ENCODE data around the gene VWA5B1. TPM values are rescaled to one million over a fixed set of nuclear protein-coding genes. Genes with fewer than 3 reads are reported as not detected.

VWA5B1 gene
- total and polyA plus RNA-seq, 10 of the 15 experiments (the other 5 are each of a cell fraction or from before 2014, with no cell fraction given): under 0.01 to 0.05 (median 0.01) TPM; not detected in 7

DNA sequence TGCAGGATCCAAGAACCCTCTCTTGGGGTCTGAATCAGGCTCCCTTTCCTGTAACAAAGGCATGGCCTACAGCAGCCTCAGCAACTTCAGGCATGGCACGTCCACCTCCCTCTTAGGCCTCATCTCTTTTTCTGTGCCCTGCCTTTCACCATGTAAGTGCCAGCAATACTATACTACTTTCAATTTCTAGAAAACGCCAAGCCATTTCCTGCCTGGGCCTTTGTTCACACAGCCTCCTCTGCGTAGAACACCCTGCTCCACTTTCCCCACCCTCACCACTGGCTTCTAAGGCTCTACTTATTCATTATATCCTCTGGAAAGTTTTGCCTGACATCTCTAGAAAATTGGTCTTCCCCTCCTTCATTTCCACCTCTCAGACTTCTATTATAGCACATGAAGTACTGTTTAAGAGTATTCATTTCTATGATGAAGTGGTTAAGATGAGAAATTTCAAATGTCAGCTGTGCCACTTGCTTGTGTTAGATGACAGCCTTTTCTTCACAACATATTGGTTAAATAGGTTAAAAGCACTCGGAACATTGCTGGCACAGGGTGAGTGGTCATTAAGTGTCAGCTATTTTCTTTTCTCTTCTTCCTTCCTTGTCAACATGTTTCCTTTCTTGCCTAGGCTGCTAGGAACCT is 41.6 kb upstream of the VWA5B1 start:
- SMC1A ChIA-PET (ENCODE audit: uncharacterized antibody, unreplicated experiment): no interaction called here

More for the DNA sequence above, 41.6 kb upstream of the VWA5B1 start:
- DNase-seq (ENCODE audit: low read depth, low spot score): peak; percentile 3
- H3K9me3 ChIP-seq (replicated peaks; ENCODE audit: control insufficient read depth, insufficient read depth, low read length): no peaks in the 10 kb centered on the region; the same call in 2 of the 3 replicates
- no peaks in the 10 kb centered on the region for H3K27me3 ChIP-seq (replicated peaks in 1 of 2; ENCODE audit: control insufficient read depth in 2 of 2, insufficient read depth in 2 of 2, low read length in 1 of 2)
- no peaks in the 10 kb centered on the region for H4K20me1 ChIP-seq (ENCODE audit: control insufficient read depth, insufficient read depth)
- peak overlapping the region; percentile 75 for H2AFZ ChIP-seq (ENCODE audit: control insufficient read depth, low read depth, low read length)
- H3K79me2 ChIP-seq (ENCODE audit: control insufficient read depth, insufficient read depth, low read length): no peaks in the 10 kb centered on the region
- H3K27ac ChIP-seq (ENCODE audit: control insufficient read depth, insufficient read depth): no peak overlapping the region
- in situ Hi-C loops (cut with MboI) (no loop called here), intact Hi-C loops (cut with micrococcal nuclease; ENCODE audit: unreplicated experiment) (no loop called here)
- no peaks in the 10 kb centered on the region for H3K4me1 ChIP-seq (ENCODE audit: control insufficient read depth, insufficient read depth, low read length)
- H3K4me3 ChIP-seq: no peak overlapping the region
- no peak for TF ChIP-seq CBX5 (IDR thresholded peaks at IDR 0.05; ENCODE audit: low read depth)
- TF ChIP-seq, protein P1, sequence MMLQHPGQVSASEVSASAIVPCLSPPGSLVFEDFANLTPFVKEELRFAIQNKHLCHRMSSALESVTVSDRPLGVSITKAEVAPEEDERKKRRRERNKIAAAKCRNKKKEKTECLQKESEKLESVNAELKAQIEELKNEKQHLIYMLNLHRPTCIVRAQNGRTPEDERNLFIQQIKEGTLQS (IDR thresholded peaks at IDR 0.05; ENCODE audit: borderline replicate concordance, extremely low read depth, low read depth, low read length): no peak
- TF ChIP-seq HCFC1 (IDR thresholded peaks at IDR 0.05; ENCODE audit: low read length): no peak
- TF ChIP-seq POLR2AphosphoS2 (IDR thresholded peaks at IDR 0.05; ENCODE audit: low read depth, low read length): no peak
- no peak for TF ChIP-seq SIX5 (IDR thresholded peaks at IDR 0.05; ENCODE audit: low read depth, low read length, severe bottlenecking)
- TF ChIP-seq NR2C1 (IDR thresholded peaks at IDR 0.05): no peak
- TF ChIP-seq MTA3 (IDR thresholded peaks at IDR 0.05; ENCODE audit: borderline replicate concordance, low read length): no peak
- TF ChIP-seq POU2F2 (IDR thresholded peaks at IDR 0.05; ENCODE audit: borderline replicate concordance, low read depth, low read length): no peak
- TF ChIP-seq YY1 (IDR thresholded peaks at IDR 0.05; ENCODE audit: low read depth, low read length): no peak
- TF ChIP-seq KDM1A (IDR thresholded peaks at IDR 0.05; ENCODE audit: borderline replicate concordance): no peak
- TF ChIP-seq PKNOX1 (IDR thresholded peaks at IDR 0.05): no peak
- no peak for TF ChIP-seq BHLHE40 (IDR thresholded peaks at IDR 0.05; ENCODE audit: borderline replicate concordance in 1 of 2, low read depth in 2 of 2, low read length in 1 of 2)
- TF ChIP-seq TBL1XR1 (IDR thresholded peaks at IDR 0.05; ENCODE audit: low read depth, low read length): no peak
- TF ChIP-seq LARP7 (IDR thresholded peaks at IDR 0.05): no peak
- TF ChIP-seq RCOR1 (conservative IDR thresholded peaks at IDR 0.05; ENCODE audit: low read depth, low read length): no peak
- TF ChIP-seq WRNIP1 (IDR thresholded peaks at IDR 0.05; ENCODE audit: borderline replicate concordance, low read depth, low read length): no peak
- TF ChIP-seq CEBPB (IDR thresholded peaks at IDR 0.05; ENCODE audit: borderline replicate concordance in 1 of 2, low read depth in 2 of 2, low read length in 2 of 2): no peak
- TF ChIP-seq ZBTB4 (CRISPR knock-in tag; IDR thresholded peaks at IDR 0.05): no peak
- TF ChIP-seq MTA2 (IDR thresholded peaks at IDR 0.05; ENCODE audit: low read depth): no peak
- H3K9ac ChIP-seq (ENCODE audit: control insufficient read depth, insufficient read depth, low read length): no peak overlapping the region
- ATAC-seq: peak; percentile 58
- H3K36me3 ChIP-seq (ENCODE audit: control insufficient read depth in 2 of 2, insufficient read depth in 2 of 2, low read length in 1 of 2): no peaks in the 10 kb centered on the region
- no peak overlapping the region; the same call in 1 of the 2 replicates for H3K4me2 ChIP-seq (ENCODE audit: control insufficient read depth, insufficient read depth)
- ChIA-PET CTCF (no interaction called here), POLR2A (interaction anchor here (1.1 kb wide), 1 partner anchor 29 kb away, joined by 3 read pairs; no protein-coding TSS in a partner anchor), RAD21 (ENCODE audit: unreplicated experiment) (interaction anchor here (1.6 kb wide), 1 partner anchor 28 kb away, joined by 4 read pairs; no protein-coding TSS in a partner anchor)
- FAIRE-seq: no peak
- WGBS (ENCODE audit: insufficient coverage, insufficient replicate concordance, low lambda C conversion rate, missing lambda C conversion rate): 26% methylated on average over 4 of the region's 4 CpGs
- BruUV-seq (replicated peaks): no TSS peak
